ENCODE measurements around the gene ARMC2.

DNA sequence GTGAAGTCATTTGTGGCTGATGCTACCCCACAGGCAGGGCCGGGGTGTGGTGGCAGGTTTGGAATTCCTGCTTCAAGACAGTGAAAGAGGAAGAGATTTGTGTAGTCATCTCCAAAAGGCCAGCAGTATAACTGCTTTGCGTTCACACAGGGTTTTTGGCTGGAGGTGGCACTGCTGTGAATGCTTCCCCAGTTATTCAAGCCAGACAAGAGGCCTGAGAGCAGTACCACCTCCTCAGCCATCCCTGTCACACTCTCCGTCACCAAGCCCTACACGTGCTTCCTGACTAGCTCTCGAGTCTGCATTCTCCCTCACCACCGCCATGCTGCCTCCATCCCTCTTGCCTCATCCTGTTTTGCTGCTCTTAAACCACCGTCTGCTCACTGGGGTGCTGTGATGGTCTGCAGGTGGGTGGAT is 23.9 kb downstream of the ARMC2 start:
- no peak for TF ChIP-seq CTCF (IDR thresholded peaks at IDR 0.05)
- no peak for TF ChIP-seq EZH2 (IDR thresholded peaks at IDR 0.05; ENCODE audit: borderline replicate concordance, insufficient read depth, low read depth, low read length, poor library complexity, severe bottlenecking)

Measured in B cell (primary cell).